K562 (cell line): ENCODE results near the gene PARD3B. TPM values are rescaled to one million over a fixed set of nuclear protein-coding genes. Genes with fewer than 3 reads are reported as not detected.

Experiments used
- ARID2 ChIP-seq: fragments of 450-650 bp; IDR thresholded peaks from 2 replicates; pipeline ENCODE4 v1.6.1; 2017; ENCODE audit warnings: antibody characterized with exemption, mild to moderate bottlenecking
- CHD4 ChIP-seq: fragments of 200-600 bp; sonication (generic); IDR thresholded peaks from 3 replicates; pipeline ENCODE4 v1.6.1; 2012; ENCODE audit warnings: low read depth, mild to moderate bottlenecking, mixed read lengths, low read length, inconsistent platforms; ENCODE audit not compliant: insufficient read depth, insufficient replicate concordance, poor library complexity, severe bottlenecking
- DNMT1 ChIP-seq: fragments of 450-650 bp; IDR thresholded peaks from 2 replicates; pipeline ENCODE4 v1.6.1; 2016; ENCODE audit warnings: antibody characterized with exemption, mild to moderate bottlenecking
- FOXP1 ChIP-seq: sonication (generic); formaldehyde crosslinking; IDR thresholded peaks from 2 replicates; pipeline ENCODE4 v1.8.0; 2022; ENCODE audit warnings: mild to moderate bottlenecking, missing genetic modification reagents
- HOXB6 ChIP-seq: fragments of 250-450 bp; sonication (Bioruptor Pico); IDR thresholded peaks from 2 replicates; pipeline ENCODE4 v1.5.1; 2022; ENCODE audit warnings: mild to moderate bottlenecking, borderline replicate concordance
- NCOR1 ChIP-seq: fragments of 450-650 bp; IDR thresholded peaks from 2 replicates; pipeline ENCODE4 v1.6.1; 2016; ENCODE audit warnings: mild to moderate bottlenecking, moderate library complexity
- NFATC3 ChIP-seq: fragments of 450-650 bp; IDR thresholded peaks from 2 replicates; pipeline ENCODE4 v1.6.1; 2017; ENCODE audit warnings: mild to moderate bottlenecking
- NFIC ChIP-seq: fragments of 450-650 bp; IDR thresholded peaks from 2 replicates; pipeline ENCODE4 v1.6.1; 2017; ENCODE audit warnings: mild to moderate bottlenecking, inconsistent platforms
- PHF21A ChIP-seq: fragments of 450-650 bp; IDR thresholded peaks from 2 replicates; pipeline ENCODE4 v1.6.1; 2017; ENCODE audit warnings: low read depth, borderline replicate concordance
- SETDB1 ChIP-seq: IDR thresholded peaks from one replicate; pipeline ENCODE4 v1.6.1; 2012; ENCODE audit warnings: low read length, control low read depth, inconsistent platforms
- SPI1 ChIP-seq: IDR thresholded peaks from 2 replicates; pipeline ENCODE4 v1.6.1; 2011; ENCODE audit warnings: low read depth, low read length, control low read depth, borderline replicate concordance
- TARDBP ChIP-seq: fragments of 450-650 bp; IDR thresholded peaks from 2 replicates; pipeline ENCODE4 v1.6.1; 2016
- TCFL5 ChIP-seq: fragments of 250-450 bp; sonication (Bioruptor Pico); conservative IDR thresholded peaks from 2 replicates; pipeline ENCODE4 v1.6.1; 2021; ENCODE audit warnings: mild to moderate bottlenecking, moderate library complexity, matching md5 sums
- XRCC4 ChIP-seq: IDR thresholded peaks from one replicate; pipeline ENCODE4 v1.6.1; 2011; ENCODE audit not compliant: insufficient read depth, insufficient read length; ENCODE audit errors: extremely low read depth
- XRCC5 ChIP-seq: fragments of 200-400 bp; formaldehyde crosslinking; IDR thresholded peaks from 2 replicates; pipeline ENCODE4 v1.6.1; 2017; ENCODE audit warnings: low read depth, mild to moderate bottlenecking, low read length
- ZFP36 ChIP-seq: fragments of 150-350 bp; IDR thresholded peaks from 2 replicates; pipeline ENCODE4 v1.6.1; 2018; ENCODE audit warnings: low read length, low read depth; ENCODE audit not compliant: partially characterized antibody
- ZNF224 ChIP-seq: sonication (generic); formaldehyde crosslinking; IDR thresholded peaks from 2 replicates; pipeline ENCODE4 v1.8.0; 2022; ENCODE audit warnings: mild to moderate bottlenecking, missing genetic modification reagents
- ZNF384 ChIP-seq: IDR thresholded peaks from 2 replicates; pipeline ENCODE4 v1.6.1; 2012; ENCODE audit warnings: low read depth, low read length, improper control_type of control experiment
- ZNF77 ChIP-seq: fragments of 250-450 bp; sonication (Bioruptor Pico); IDR thresholded peaks from 2 replicates; pipeline ENCODE4 v1.5.0; 2020
- polyA plus RNA-seq, 8 experiments: library from polyadenylated mRNA; depleted of rRNA in 4 of 8; stranded (reverse) in 5 of 8; unstranded in 3 of 8; fragments of >200 nt; fragmentation: Nextera tagmentation in 2 of 8; fragmentation: Illumina TruSeq in 1 of 8; extraction: Ambion mirVana in 2 of 8; extraction: Trizol in 1 of 8; gene quantifications; 2 replicates each; pipeline versions ENCODE4 v1.2.1 to v1.2.3, GENCODE V29; 2011 to 2014; ENCODE audit warnings: inconsistent platforms in 1 of 8, missing spikeins in 1 of 8
- total RNA-seq, 7 experiments: library from RNA; depleted of rRNA in 6 of 7; stranded (reverse); fragments of >200 nt in 6 of 7; fragmentation: Illumina TruSeq in 2 of 7; extraction: Trizol in 2 of 7; gene quantifications; 2 replicates each; pipeline versions ENCODE4 v1.2.1 to v1.2.3, GENCODE V29; 2011 to 2021; ENCODE audit warnings: low replicate concordance in 1 of 7
- TF ChIP-seq, protein P1 (sequence below): fragments of 450-650 bp; formaldehyde crosslinking; IDR thresholded peaks from 2 replicates; pipeline ENCODE4 v1.4.0; 2022; ENCODE audit warnings: mild to moderate bottlenecking, moderate library complexity
- TF ChIP-seq, protein P2 (sequence below): fragments of 450-650 bp; formaldehyde crosslinking; IDR thresholded peaks from 2 replicates; pipeline ENCODE4 v1.4.0; 2020; ENCODE audit warnings: mild to moderate bottlenecking
- TF ChIP-seq, protein P3 (sequence below): sonication (generic); formaldehyde crosslinking; IDR thresholded peaks from 2 replicates; pipeline ENCODE4 v1.8.0; 2022; ENCODE audit warnings: mild to moderate bottlenecking, missing genetic modification reagents
- TF ChIP-seq, protein P4 (sequence below), 2 experiments: fragments of 250-450 bp in 1 of 2; fragments of 450-650 bp in 1 of 2; sonication (Bioruptor Pico) in 1 of 2; IDR thresholded peaks; 2 replicates each; pipeline versions ENCODE4 v1.6.1 to v1.8.0; 2016 to 2021; ENCODE audit warnings: mild to moderate bottlenecking in 2 of 2, moderate library complexity in 2 of 2, missing compliant biosample characterization in 1 of 2, missing genetic modification characterization in 1 of 2
- TF ChIP-seq, protein P5 (sequence below): fragments of 250-450 bp; sonication (Bioruptor Pico); IDR thresholded peaks from 2 replicates; pipeline ENCODE4 v1.4.0; 2020; ENCODE audit warnings: mild to moderate bottlenecking, moderate library complexity, borderline replicate concordance

The PARD3B gene
- total and polyA plus RNA-seq, 9 of the 15 experiments (the other 6 are each of a cell fraction or from before 2014, with no cell fraction given), result 0.15 to 3.0 (median 1.1) TPM

DNA sequence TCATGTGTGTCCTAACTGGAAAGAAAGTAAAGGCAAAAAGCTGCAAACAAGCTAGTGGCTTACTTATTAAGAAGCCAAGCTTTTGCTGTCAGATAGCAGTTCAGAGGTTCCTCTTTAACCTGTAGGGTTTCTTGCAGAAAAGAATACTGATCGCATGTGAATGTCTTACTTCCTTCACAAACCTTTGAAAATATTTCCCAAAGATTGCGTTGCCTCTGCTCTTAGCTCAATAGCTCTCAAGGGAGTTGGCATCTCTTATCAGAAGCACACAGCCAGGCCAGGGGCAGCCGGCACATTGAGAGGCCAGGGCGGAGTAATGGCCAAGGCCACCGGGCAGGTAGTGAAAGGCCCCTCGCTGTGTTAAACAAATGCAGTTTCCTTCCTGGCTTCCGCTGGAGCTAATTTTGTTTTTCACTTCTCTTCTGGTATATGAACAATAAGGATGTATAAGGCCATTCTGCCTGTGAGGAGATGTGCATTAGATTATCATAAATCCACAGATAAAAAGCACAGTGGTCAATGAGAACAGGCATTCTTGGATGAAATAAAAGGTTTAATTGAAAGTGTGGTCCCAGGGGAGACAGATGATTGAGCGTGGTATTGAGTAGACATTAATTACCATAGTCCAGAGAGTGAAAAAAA, 594.7 kb downstream of the PARD3B start (continued):
- no peak for TF ChIP-seq HOXB6 (CRISPR knock-in tag)
- TF ChIP-seq, protein P1, sequence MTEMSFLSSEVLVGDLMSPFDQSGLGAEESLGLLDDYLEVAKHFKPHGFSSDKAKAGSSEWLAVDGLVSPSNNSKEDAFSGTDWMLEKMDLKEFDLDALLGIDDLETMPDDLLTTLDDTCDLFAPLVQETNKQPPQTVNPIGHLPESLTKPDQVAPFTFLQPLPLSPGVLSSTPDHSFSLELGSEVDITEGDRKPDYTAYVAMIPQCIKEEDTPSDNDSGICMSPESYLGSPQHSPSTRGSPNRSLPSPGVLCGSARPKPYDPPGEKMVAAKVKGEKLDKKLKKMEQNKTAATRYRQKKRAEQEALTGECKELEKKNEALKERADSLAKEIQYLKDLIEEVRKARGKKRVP (CRISPR knock-in tag), result 0 out of 2 replicates have a peak, but pooled peaks have one; percentile 29
- TF ChIP-seq NCOR1, result peak; percentile 67
- TF ChIP-seq ZNF77 (CRISPR knock-in tag), result no peak
- peak; percentile 38 for TF ChIP-seq NFIC
- no peak for TF ChIP-seq ZNF384
- TF ChIP-seq ZNF224 (CRISPR knock-in tag), result no peak
- TF ChIP-seq DNMT1, result no peak
- no peak for TF ChIP-seq SETDB1
- no peak for TF ChIP-seq TCFL5 (CRISPR knock-in tag)
- TF ChIP-seq ZFP36, result no peak
- no peak for TF ChIP-seq FOXP1 (CRISPR knock-in tag)
- no peak for TF ChIP-seq SPI1
- TF ChIP-seq NFATC3, result no peak
- TF ChIP-seq, protein P2, sequence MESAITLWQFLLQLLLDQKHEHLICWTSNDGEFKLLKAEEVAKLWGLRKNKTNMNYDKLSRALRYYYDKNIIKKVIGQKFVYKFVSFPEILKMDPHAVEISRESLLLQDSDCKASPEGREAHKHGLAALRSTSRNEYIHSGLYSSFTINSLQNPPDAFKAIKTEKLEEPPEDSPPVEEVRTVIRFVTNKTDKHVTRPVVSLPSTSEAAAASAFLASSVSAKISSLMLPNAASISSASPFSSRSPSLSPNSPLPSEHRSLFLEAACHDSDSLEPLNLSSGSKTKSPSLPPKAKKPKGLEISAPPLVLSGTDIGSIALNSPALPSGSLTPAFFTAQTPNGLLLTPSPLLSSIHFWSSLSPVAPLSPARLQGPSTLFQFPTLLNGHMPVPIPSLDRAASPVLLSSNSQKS, result no peak
- TF ChIP-seq ARID2, result no peak
- no peak for TF ChIP-seq XRCC4
- TF ChIP-seq, protein P3, sequence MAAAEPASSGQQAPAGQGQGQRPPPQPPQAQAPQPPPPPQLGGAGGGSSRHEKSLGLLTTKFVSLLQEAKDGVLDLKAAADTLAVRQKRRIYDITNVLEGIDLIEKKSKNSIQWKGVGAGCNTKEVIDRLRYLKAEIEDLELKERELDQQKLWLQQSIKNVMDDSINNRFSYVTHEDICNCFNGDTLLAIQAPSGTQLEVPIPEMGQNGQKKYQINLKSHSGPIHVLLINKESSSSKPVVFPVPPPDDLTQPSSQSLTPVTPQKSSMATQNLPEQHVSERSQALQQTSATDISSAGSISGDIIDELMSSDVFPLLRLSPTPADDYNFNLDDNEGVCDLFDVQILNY (CRISPR knock-in tag), result no peak
- no peak for TF ChIP-seq PHF21A
- TF ChIP-seq, protein P4, sequence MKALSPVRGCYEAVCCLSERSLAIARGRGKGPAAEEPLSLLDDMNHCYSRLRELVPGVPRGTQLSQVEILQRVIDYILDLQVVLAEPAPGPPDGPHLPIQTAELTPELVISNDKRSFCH (CRISPR knock-in tag; IDR thresholded peaks at IDR 0.05), result no peak
- TF ChIP-seq, protein P4 (tag; IDR thresholded peaks at IDR 0.05), result no peak
- TF ChIP-seq, protein P5, sequence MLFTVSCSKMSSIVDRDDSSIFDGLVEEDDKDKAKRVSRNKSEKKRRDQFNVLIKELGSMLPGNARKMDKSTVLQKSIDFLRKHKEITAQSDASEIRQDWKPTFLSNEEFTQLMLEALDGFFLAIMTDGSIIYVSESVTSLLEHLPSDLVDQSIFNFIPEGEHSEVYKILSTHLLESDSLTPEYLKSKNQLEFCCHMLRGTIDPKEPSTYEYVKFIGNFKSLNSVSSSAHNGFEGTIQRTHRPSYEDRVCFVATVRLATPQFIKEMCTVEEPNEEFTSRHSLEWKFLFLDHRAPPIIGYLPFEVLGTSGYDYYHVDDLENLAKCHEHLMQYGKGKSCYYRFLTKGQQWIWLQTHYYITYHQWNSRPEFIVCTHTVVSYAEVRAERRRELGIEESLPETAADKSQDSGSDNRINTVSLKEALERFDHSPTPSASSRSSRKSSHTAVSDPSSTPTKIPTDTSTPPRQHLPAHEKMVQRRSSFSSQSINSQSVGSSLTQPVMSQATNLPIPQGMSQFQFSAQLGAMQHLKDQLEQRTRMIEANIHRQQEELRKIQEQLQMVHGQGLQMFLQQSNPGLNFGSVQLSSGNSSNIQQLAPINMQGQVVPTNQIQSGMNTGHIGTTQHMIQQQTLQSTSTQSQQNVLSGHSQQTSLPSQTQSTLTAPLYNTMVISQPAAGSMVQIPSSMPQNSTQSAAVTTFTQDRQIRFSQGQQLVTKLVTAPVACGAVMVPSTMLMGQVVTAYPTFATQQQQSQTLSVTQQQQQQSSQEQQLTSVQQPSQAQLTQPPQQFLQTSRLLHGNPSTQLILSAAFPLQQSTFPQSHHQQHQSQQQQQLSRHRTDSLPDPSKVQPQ (CRISPR knock-in tag), result no peak
- TF ChIP-seq XRCC5, result no peak
- no peak for TF ChIP-seq TARDBP
- no peak for TF ChIP-seq CHD4
